HepG2 (cell line): ENCODE data around the gene PSMB10. TPM values are rescaled to one million over a fixed set of nuclear protein-coding genes. Genes with fewer than 3 reads are reported as not detected.
A peak's percentile ranks its signal among the peaks of the same experiment; 100 is the strongest.

ENCODE experiments used
- EHMT2 ChIP-seq: fragments of 200-600 bp; sonication (generic); IDR thresholded peaks from 2 replicates; pipeline ENCODE4 v1.7.0; 2017; ENCODE audit warnings: antibody characterized with exemption, low read depth, low read length, borderline replicate concordance
- ELK4 ChIP-seq: sonication (generic); formaldehyde crosslinking; IDR thresholded peaks from 2 replicates; pipeline ENCODE4 v1.9.0; 2021; ENCODE audit warnings: missing genetic modification reagents, borderline replicate concordance
- FOXK2 ChIP-seq: fragments of 450-650 bp; IDR thresholded peaks from 2 replicates; pipeline ENCODE4 v1.6.1; 2016
- GZF1 ChIP-seq: sonication (generic); formaldehyde crosslinking; IDR thresholded peaks from 2 replicates; pipeline ENCODE4 v1.5.1; 2020; ENCODE audit warnings: mild to moderate bottlenecking, missing genetic modification reagents
- HIVEP1 ChIP-seq: sonication (generic); formaldehyde crosslinking; IDR thresholded peaks from 2 replicates; pipeline ENCODE4 v1.4.0; 2020; ENCODE audit warnings: mild to moderate bottlenecking, missing genetic modification reagents
- KDM3A ChIP-seq: IDR thresholded peaks from 2 replicates; pipeline ENCODE4 v1.6.1; 2018; ENCODE audit warnings: low read depth, missing compliant biosample characterization
- RAD21 ChIP-seq: fragments of 450-650 bp; formaldehyde crosslinking; IDR thresholded peaks from 2 replicates; pipeline ENCODE4 v1.5.0; 2020; ENCODE audit warnings: mild to moderate bottlenecking
- SMAD1 ChIP-seq: sonication (generic); formaldehyde crosslinking; IDR thresholded peaks from 2 replicates; pipeline ENCODE4 v1.4.0; 2020; ENCODE audit warnings: missing genetic modification reagents, low read depth, mild to moderate bottlenecking, borderline replicate concordance
- SNAPC2 ChIP-seq: sonication (generic); formaldehyde crosslinking; IDR thresholded peaks from 2 replicates; pipeline ENCODE4 v1.8.1; 2022; ENCODE audit warnings: mild to moderate bottlenecking, missing genetic modification reagents
- SP5 ChIP-seq: IDR thresholded peaks from 2 replicates; pipeline ENCODE4 v1.6.1; 2016; ENCODE audit warnings: low read depth, borderline replicate concordance
- YY1 ChIP-seq: IDR thresholded peaks from 2 replicates; pipeline ENCODE4 v1.6.1; 2011; ENCODE audit warnings: low read length, low read depth, moderate library complexity, mild to moderate bottlenecking; ENCODE audit not compliant: insufficient read depth, insufficient replicate concordance
- ZBTB25 ChIP-seq: IDR thresholded peaks from 2 replicates; pipeline ENCODE4 v1.6.1; 2018; ENCODE audit warnings: missing genetic modification reagents
- ZC3H13 ChIP-seq: sonication (generic); formaldehyde crosslinking; IDR thresholded peaks from 2 replicates; pipeline ENCODE4 v1.8.1; 2023; ENCODE audit warnings: mild to moderate bottlenecking, missing genetic modification reagents, moderate library complexity
- ZFP36L2 ChIP-seq: sonication (generic); formaldehyde crosslinking; IDR thresholded peaks from 2 replicates; pipeline ENCODE4 v1.4.0; 2020; ENCODE audit warnings: missing genetic modification reagents
- ZHX1 ChIP-seq: sonication (generic); formaldehyde crosslinking; IDR thresholded peaks from 2 replicates; pipeline ENCODE4 v1.8.1; 2022; ENCODE audit warnings: low read depth, mild to moderate bottlenecking, missing genetic modification reagents
- ZNF12 ChIP-seq: sonication (generic); formaldehyde crosslinking; IDR thresholded peaks from 2 replicates; pipeline ENCODE4 v1.5.0; 2020; ENCODE audit warnings: missing genetic modification reagents
- ZNF17 ChIP-seq: sonication (generic); formaldehyde crosslinking; IDR thresholded peaks from 2 replicates; pipeline ENCODE4 v1.5.0; 2020; ENCODE audit warnings: mild to moderate bottlenecking, missing genetic modification reagents
- ZNF274 ChIP-seq: sonication (generic); formaldehyde crosslinking; IDR thresholded peaks from 2 replicates; pipeline ENCODE4 v1.5.1; 2020; ENCODE audit warnings: mild to moderate bottlenecking, missing genetic modification reagents
- ZNF510 ChIP-seq: sonication (generic); formaldehyde crosslinking; IDR thresholded peaks from 2 replicates; pipeline ENCODE4 v1.4.0; 2020; ENCODE audit warnings: low read depth, mild to moderate bottlenecking, missing genetic modification reagents
- ZNF687 ChIP-seq: sonication (generic); formaldehyde crosslinking; IDR thresholded peaks from 2 replicates; pipeline ENCODE4 v1.5.1; 2020; ENCODE audit warnings: mild to moderate bottlenecking, missing genetic modification reagents, moderate library complexity
- polyA plus RNA-seq, 8 experiments: library from polyadenylated mRNA; depleted of rRNA in 3 of 8; stranded (reverse) in 7 of 8; unstranded in 1 of 8; fragments of >200 nt; fragmentation: Illumina TruSeq in 4 of 8; extraction: Trizol in 4 of 8; gene quantifications; 2 replicates each; pipeline versions ENCODE4 v1.2.1 to v1.2.3, GENCODE V29; 2011 to 2016; ENCODE audit warnings: low read depth in 4 of 8, missing spikeins in 1 of 8, mixed read lengths in 1 of 8; ENCODE audit not compliant: insufficient read depth in 1 of 8
- total RNA-seq, 5 experiments: library from RNA; depleted of rRNA; stranded (reverse); fragments of >200 nt; fragmentation: Illumina TruSeq; extraction: Trizol; gene quantifications; 2 replicates each; pipeline ENCODE4 v1.2.3, GENCODE V29; 2016; ENCODE audit warnings: low read depth in 1 of 5

The PSMB10 gene
- total and polyA plus RNA-seq, 2 of the 13 experiments (the other 11 are each of a cell fraction or from before 2014, with no cell fraction given), result 12.7 to 65.9 TPM

GRCh38 chr16:67928561-67929364 lies 7.9 kb downstream of the PSMB10 start (continued):
- no peak for TF ChIP-seq ZC3H13
- no peak for TF ChIP-seq ZNF510 (CRISPR knock-in tag)
- TF ChIP-seq ZHX1, result no peak
- TF ChIP-seq HIVEP1, result no peak
- no peak for TF ChIP-seq GZF1
- TF ChIP-seq YY1, result peak; percentile 24
- TF ChIP-seq SMAD1, result no peak
- TF ChIP-seq ELK4 (CRISPR knock-in tag), result no peak
- no peak for TF ChIP-seq ZBTB25
- peak; percentile 98 for TF ChIP-seq RAD21 (CRISPR knock-in tag)
- TF ChIP-seq ZFP36L2 (CRISPR knock-in tag), result no peak
- no peak for TF ChIP-seq SP5
- TF ChIP-seq ZNF274 (CRISPR knock-in tag), result peak; percentile 74; the same call in 1 of the 2 replicates
- TF ChIP-seq FOXK2, result no peak
- no peak for TF ChIP-seq ZNF17 (CRISPR knock-in tag)
- no peak for TF ChIP-seq SNAPC2 (CRISPR knock-in tag)
- TF ChIP-seq EHMT2, result no peak
- peak; percentile 64 for TF ChIP-seq ZNF687
- TF ChIP-seq ZNF12 (CRISPR knock-in tag), result no peak
- 0 out of 2 replicates have a peak, but pooled peaks have one; percentile 56 for TF ChIP-seq KDM3A (CRISPR knock-in tag)
